ENCODE measurements around the gene KLHL40. TPM values are rescaled to one million over a fixed set of nuclear protein-coding genes. Genes with fewer than 3 reads are reported as not detected.

The KLHL40 gene
- polyA plus RNA-seq, 1 donor from 2014 or later = not detected

GRCh38 chr3:42704136-42704841 lies 19.0 kb downstream of the KLHL40 start:
- Histone ChIP-seq H3K9me2 (ENCODE audit: insufficient read depth, low read length) (no peaks in the 10 kb centered on the region), H3K36me3 (ENCODE audit: insufficient read depth, low read length) (no peaks in the 10 kb centered on the region), H3K9me3 (ENCODE audit: low read length) (no peaks in the 10 kb centered on the region), H4K20me1 (ENCODE audit: insufficient read depth) (no peaks in the 10 kb centered on the region), H3K79me2 (replicated peaks; ENCODE audit: insufficient read depth, low read length) (no peaks in the 10 kb centered on the region), H2AFZ (ENCODE audit: low read depth, low read length) (no peak overlapping the region), H3K27ac (ENCODE audit: low read length) (no peak overlapping the region), H3K9ac (ENCODE audit: low read length) (no peak overlapping the region), H3K27me3 (ENCODE audit: insufficient read depth, low read depth, low read length) (no peaks in the 10 kb centered on the region), H3K4me2 (ENCODE audit: low read length) (no peak overlapping the region), H3F3A (ENCODE audit: insufficient read depth, low read length, poor library complexity, severe bottlenecking) (no peaks in the 10 kb centered on the region), H3K4me3 (ENCODE audit: low read length) (no peak overlapping the region)
- TF ChIP-seq SMC3 (conservative IDR thresholded peaks at IDR 0.05; ENCODE audit: poor library complexity) (no peak), EZH2 (IDR thresholded peaks at IDR 0.05; ENCODE audit: borderline replicate concordance, insufficient read depth, low read length, poor library complexity, severe bottlenecking) (no peak), TAF1 (IDR thresholded peaks at IDR 0.05; ENCODE audit: low read depth) (no peak), REST (IDR thresholded peaks at IDR 0.05; ENCODE audit: borderline replicate concordance) (no peak), MXI1 (conservative IDR thresholded peaks at IDR 0.05; ENCODE audit: poor library complexity, severe bottlenecking) (no peak), POLR2AphosphoS5 (IDR thresholded peaks at IDR 0.05) (no peak), EP300 (conservative IDR thresholded peaks at IDR 0.05; ENCODE audit: poor library complexity, severe bottlenecking) (no peak), RAD21 (conservative IDR thresholded peaks at IDR 0.05) (no peak)
- TF ChIP-seq, protein P1, sequence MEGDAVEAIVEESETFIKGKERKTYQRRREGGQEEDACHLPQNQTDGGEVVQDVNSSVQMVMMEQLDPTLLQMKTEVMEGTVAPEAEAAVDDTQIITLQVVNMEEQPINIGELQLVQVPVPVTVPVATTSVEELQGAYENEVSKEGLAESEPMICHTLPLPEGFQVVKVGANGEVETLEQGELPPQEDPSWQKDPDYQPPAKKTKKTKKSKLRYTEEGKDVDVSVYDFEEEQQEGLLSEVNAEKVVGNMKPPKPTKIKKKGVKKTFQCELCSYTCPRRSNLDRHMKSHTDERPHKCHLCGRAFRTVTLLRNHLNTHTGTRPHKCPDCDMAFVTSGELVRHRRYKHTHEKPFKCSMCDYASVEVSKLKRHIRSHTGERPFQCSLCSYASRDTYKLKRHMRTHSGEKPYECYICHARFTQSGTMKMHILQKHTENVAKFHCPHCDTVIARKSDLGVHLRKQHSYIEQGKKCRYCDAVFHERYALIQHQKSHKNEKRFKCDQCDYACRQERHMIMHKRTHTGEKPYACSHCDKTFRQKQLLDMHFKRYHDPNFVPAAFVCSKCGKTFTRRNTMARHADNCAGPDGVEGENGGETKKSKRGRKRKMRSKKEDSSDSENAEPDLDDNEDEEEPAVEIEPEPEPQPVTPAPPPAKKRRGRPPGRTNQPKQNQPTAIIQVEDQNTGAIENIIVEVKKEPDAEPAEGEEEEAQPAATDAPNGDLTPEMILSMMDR (IDR thresholded peaks at IDR 0.05; ENCODE audit: poor library complexity, severe bottlenecking) = no peak

- H3K9me3 ChIP-seq (ENCODE audit: low read length) = no peaks in the 10 kb centered on the region
- TF ChIP-seq, protein P1 (IDR thresholded peaks at IDR 0.05; ENCODE audit: poor library complexity, severe bottlenecking) = no peak
- TF ChIP-seq SMC3 (conservative IDR thresholded peaks at IDR 0.05; ENCODE audit: poor library complexity) = no peak
- no peak for TF ChIP-seq EP300 (conservative IDR thresholded peaks at IDR 0.05; ENCODE audit: poor library complexity, severe bottlenecking)
- TF ChIP-seq REST (IDR thresholded peaks at IDR 0.05; ENCODE audit: borderline replicate concordance) = no peak
- no peak for TF ChIP-seq POLR2AphosphoS5 (IDR thresholded peaks at IDR 0.05)
- TF ChIP-seq MXI1 (conservative IDR thresholded peaks at IDR 0.05; ENCODE audit: poor library complexity, severe bottlenecking) = no peak
- TF ChIP-seq EZH2 (IDR thresholded peaks at IDR 0.05; ENCODE audit: borderline replicate concordance, insufficient read depth, low read length, poor library complexity, severe bottlenecking) = no peak
- no peak for TF ChIP-seq RAD21 (conservative IDR thresholded peaks at IDR 0.05)
- no peak for TF ChIP-seq TAF1 (IDR thresholded peaks at IDR 0.05; ENCODE audit: low read depth)
- H3K79me2 ChIP-seq (replicated peaks; ENCODE audit: insufficient read depth, low read length) = no peaks in the 10 kb centered on the region
- no peaks in the 10 kb centered on the region for H3K27me3 ChIP-seq (ENCODE audit: insufficient read depth, low read depth, low read length)
- H3K27ac ChIP-seq (ENCODE audit: low read length) = no peak overlapping the region
- no peaks in the 10 kb centered on the region for H3K36me3 ChIP-seq (ENCODE audit: insufficient read depth, low read length)
- no peaks in the 10 kb centered on the region for H3K9me2 ChIP-seq (ENCODE audit: insufficient read depth, low read length)
- no peak overlapping the region for H3K4me2 ChIP-seq (ENCODE audit: low read length)
- H3K9ac ChIP-seq (ENCODE audit: low read length) = no peak overlapping the region
- no peak overlapping the region for H3K4me3 ChIP-seq (ENCODE audit: low read length)
- H3F3A ChIP-seq (ENCODE audit: insufficient read depth, low read length, poor library complexity, severe bottlenecking) = no peaks in the 10 kb centered on the region
- no peaks in the 10 kb centered on the region for H4K20me1 ChIP-seq (ENCODE audit: insufficient read depth)
- no peak overlapping the region for H2AFZ ChIP-seq (ENCODE audit: low read depth, low read length)
Observed at GRCh38 chr3:42705058-42705767, 19.9 kb downstream of the KLHL40 start.
